ENCODE data around the gene PPP1CC.
"Not testable (repeated sequence)": the region's sequence is repeated elsewhere in the genome, so short reads cannot be mapped to it uniquely, and the experiment has no call there.

The PPP1CC gene

GRCh38 chr12:110739488-110739887 is 3.2 kb downstream of the PPP1CC start:
- no peaks in the 10 kb centered on the region for H3K27me3 ChIP-seq
- TF ChIP-seq, protein P1, sequence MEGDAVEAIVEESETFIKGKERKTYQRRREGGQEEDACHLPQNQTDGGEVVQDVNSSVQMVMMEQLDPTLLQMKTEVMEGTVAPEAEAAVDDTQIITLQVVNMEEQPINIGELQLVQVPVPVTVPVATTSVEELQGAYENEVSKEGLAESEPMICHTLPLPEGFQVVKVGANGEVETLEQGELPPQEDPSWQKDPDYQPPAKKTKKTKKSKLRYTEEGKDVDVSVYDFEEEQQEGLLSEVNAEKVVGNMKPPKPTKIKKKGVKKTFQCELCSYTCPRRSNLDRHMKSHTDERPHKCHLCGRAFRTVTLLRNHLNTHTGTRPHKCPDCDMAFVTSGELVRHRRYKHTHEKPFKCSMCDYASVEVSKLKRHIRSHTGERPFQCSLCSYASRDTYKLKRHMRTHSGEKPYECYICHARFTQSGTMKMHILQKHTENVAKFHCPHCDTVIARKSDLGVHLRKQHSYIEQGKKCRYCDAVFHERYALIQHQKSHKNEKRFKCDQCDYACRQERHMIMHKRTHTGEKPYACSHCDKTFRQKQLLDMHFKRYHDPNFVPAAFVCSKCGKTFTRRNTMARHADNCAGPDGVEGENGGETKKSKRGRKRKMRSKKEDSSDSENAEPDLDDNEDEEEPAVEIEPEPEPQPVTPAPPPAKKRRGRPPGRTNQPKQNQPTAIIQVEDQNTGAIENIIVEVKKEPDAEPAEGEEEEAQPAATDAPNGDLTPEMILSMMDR (IDR thresholded peaks at IDR 0.05): no peak
- no peaks in the 10 kb centered on the region for H3K9me3 ChIP-seq
- peaks cover 19% of the 10 kb centered on the region in 2 experiments for H3K4me1 ChIP-seq (ENCODE audit: control insufficient read depth in 1 of 2, insufficient read depth in 1 of 2, low read depth in 1 of 2, low read length in 1 of 2)
- no peak overlapping the region for H3K27ac ChIP-seq
- peaks cover 8% of the 10 kb centered on the region for H3K36me3 ChIP-seq
- no peak overlapping the region for H3K4me3 ChIP-seq (ENCODE audit: low read depth in 1 of 2, low read length in 1 of 2)

GRCh38 chr12:110737532-110737931 is 5.2 kb downstream of the PPP1CC start:
- no peak overlapping the region for H3K4me3 ChIP-seq (ENCODE audit: low read depth in 1 of 2, low read length in 1 of 2)
- no peaks in the 10 kb centered on the region for H3K9me3 ChIP-seq
- peaks cover 8% of the 10 kb centered on the region for H3K36me3 ChIP-seq
- peaks cover 14 to 15% of the 10 kb centered on the region in 2 experiments for H3K4me1 ChIP-seq (ENCODE audit: control insufficient read depth in 1 of 2, insufficient read depth in 1 of 2, low read depth in 1 of 2, low read length in 1 of 2)
- TF ChIP-seq, protein P1 (IDR thresholded peaks at IDR 0.05): no peak
- no peak overlapping the region for H3K27ac ChIP-seq
- no peaks in the 10 kb centered on the region for H3K27me3 ChIP-seq

DNA sequence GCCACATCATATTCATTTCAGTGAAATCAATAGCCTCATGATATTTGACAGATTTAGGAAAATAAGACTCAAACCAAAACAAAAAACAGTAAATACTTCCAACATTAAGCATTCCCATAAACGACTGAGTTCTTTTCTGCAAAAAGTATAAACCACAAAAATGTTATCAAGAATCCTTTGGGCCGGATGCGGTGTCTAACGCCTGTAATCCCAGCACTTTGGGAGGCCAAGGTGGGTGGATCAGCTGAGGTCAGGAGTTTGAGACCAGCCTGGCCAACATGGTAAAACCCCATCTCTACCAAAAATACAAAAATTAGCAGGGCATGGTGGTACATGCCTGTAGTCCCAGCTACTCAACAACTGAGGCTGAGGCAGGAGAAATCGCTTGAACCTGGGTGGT is 5.7 kb downstream of the PPP1CC start:
- H3K9me3 ChIP-seq; H3K36me3 ChIP-seq; H3K4me3 ChIP-seq (ENCODE audit: low read depth in 1 of 2, low read length in 1 of 2); H3K27me3 ChIP-seq; H3K27ac ChIP-seq: not testable (repeated sequence)
- peaks cover 14 to 15% of the 10 kb centered on the region in 2 experiments for H3K4me1 ChIP-seq (ENCODE audit: control insufficient read depth in 1 of 2, insufficient read depth in 1 of 2, low read depth in 1 of 2, low read length in 1 of 2)

DNA sequence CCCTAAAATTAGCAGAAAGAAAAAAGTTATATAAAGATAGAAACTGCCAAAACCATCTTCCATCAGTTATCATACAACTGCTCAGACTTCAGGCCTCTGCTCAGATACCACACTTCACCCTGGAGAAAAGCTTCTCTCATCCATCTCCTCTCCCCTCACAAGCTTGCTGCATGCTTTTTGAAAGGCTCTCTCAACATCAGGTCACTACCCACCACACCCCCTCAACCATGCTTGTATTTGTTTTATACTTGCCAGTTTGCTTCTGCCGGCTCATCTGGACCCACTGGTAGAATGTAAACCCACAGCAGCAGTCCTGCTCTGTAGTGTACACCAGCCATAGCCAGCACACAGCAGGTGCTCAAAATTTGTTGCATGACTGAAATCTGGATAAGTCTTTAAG is 8.8 kb downstream of the PPP1CC start:
- Histone ChIP-seq H3K36me3 (peaks cover 40% of the 10 kb centered on the region), H3K9me3 (no peaks in the 10 kb centered on the region), H3K27me3 (no peaks in the 10 kb centered on the region), H3K27ac (no peak overlapping the region), H3K4me3 (ENCODE audit: low read depth in 1 of 2, low read length in 1 of 2) (no peak overlapping the region), H3K4me1 (ENCODE audit: control insufficient read depth in 1 of 2, insufficient read depth in 1 of 2, low read depth in 1 of 2, low read length in 1 of 2) (no peaks in the 10 kb centered on the region)
- TF ChIP-seq, protein P1 (IDR thresholded peaks at IDR 0.05): no peak

DNA sequence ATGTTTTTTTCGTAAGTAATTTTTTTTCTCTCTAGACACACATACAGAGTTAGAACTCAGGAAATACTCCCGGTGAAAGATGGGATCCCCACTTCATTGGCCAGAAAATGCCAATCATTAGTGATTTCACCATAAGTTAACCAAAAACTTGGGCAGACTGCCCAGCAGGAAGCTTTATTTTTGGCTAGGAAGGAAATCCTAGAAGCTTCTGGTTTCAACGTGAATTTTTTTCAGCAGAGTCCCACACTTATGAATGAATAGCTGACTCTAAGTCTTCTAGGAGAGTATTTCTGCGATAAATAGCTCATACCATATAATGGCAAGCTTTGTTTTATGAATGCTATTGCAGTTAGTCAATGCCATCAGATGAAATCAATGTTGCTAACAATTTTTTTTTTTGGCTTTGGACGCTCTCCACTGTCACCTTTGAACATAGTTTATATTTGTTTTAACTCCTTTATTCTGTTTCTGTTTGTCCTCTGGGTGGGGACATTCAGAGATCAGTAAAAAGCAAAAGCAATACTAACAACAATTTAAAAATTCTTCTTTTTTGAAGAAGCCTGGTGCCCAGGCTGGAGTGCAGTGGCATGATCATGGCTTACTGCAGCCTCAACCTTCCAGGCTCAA is 9.5 kb downstream of the PPP1CC start:
- Histone ChIP-seq H3K4me3 (ENCODE audit: low read depth in 1 of 2, low read length in 1 of 2) (no peak overlapping the region), H3K36me3 (peaks cover 46% of the 10 kb centered on the region), H3K27ac (no peak overlapping the region), H3K27me3 (no peaks in the 10 kb centered on the region), H3K9me3 (no peaks in the 10 kb centered on the region), H3K4me1 (ENCODE audit: control insufficient read depth in 1 of 2, insufficient read depth in 1 of 2, low read depth in 1 of 2, low read length in 1 of 2) (no peaks in the 10 kb centered on the region)
- TF ChIP-seq, protein P1 (IDR thresholded peaks at IDR 0.05): no peak

GRCh38 chr12:110732572-110732971 is 10.1 kb downstream of the PPP1CC start:
- Histone ChIP-seq H3K27me3 (no peaks in the 10 kb centered on the region), H3K4me1 (ENCODE audit: control insufficient read depth in 1 of 2, insufficient read depth in 1 of 2, low read depth in 1 of 2, low read length in 1 of 2) (no peaks in the 10 kb centered on the region), H3K4me3 (ENCODE audit: low read depth in 1 of 2, low read length in 1 of 2) (no peak overlapping the region), H3K9me3 (no peaks in the 10 kb centered on the region), H3K36me3 (peaks cover 51% of the 10 kb centered on the region), H3K27ac (no peak overlapping the region)
- TF ChIP-seq, protein P1 (IDR thresholded peaks at IDR 0.05): no peak
